ENCODE results near the gene CSNK1G2. TPM values are rescaled to one million over a fixed set of nuclear protein-coding genes. Genes with fewer than 3 reads are reported as not detected.

The CSNK1G2 gene
- total RNA-seq, 1 donor from 2014 or later = 31.4 TPM

GRCh38 chr19:1942078-1942933, 1.3 kb downstream of the CSNK1G2 start:
- intact Hi-C loops (cut with DNase I) = no loop called here
- DNase-seq (ENCODE audit: low spot score) = peak; percentile 91

- no peak for DNase-seq (ENCODE audit: low spot score)
- intact Hi-C loops (cut with DNase I) = no loop called here
Observed at GRCh38 chr19:1942934-1943555, 2.1 kb downstream of the CSNK1G2 start.

GRCh38 chr19:1943661-1944087, 2.7 kb downstream of the CSNK1G2 start:
- intact Hi-C loops (cut with DNase I) = no loop called here

DNA sequence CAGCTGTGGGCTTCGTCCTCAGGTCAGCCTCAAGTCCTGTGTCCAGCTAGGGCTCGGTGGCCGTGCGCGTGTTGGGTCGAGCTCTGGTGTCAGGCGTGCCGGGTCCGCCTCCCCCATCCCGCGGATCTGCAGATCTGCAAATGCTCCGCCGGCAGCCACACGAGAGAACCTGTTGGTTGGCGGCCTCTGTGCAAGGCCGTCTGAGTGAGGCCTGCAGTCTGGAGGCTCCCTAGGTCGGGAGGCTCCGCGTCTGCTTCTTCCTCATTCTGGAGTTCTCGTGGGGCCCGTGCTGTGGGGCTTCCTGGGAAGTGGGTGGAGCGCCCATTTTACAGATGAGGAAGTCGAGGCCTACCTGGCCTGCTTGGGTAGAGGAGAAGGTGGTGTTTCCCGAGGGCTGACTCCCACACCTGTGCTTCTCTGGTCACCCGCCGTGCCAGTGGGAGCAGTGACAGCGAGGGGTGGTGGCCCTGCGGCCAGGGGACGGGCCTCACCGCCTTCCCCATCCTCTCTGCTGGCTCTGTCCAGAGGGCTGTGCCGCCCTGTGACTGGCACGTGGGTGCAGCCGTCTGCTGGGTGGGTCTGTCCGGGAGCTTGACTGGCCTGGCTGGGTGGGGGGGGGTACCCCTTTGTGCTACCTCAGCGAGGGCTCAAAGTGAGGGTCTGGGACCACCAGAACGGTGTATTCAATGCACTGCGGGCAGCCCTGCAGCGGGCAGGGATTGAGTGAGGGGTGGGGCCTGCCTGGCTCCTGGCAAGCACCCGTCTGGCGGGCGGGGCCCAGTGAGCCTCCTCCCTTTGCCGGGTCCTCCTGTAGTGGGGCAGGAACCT, 3.3 kb downstream of the CSNK1G2 start:
- intact Hi-C loops (cut with DNase I) = no loop called here
- DNase-seq (ENCODE audit: low spot score) = no peak

More at GRCh38 chr19:1943661-1944087, 2.7 kb downstream of the CSNK1G2 start:
- no peak for DNase-seq (ENCODE audit: low spot score)

DNA sequence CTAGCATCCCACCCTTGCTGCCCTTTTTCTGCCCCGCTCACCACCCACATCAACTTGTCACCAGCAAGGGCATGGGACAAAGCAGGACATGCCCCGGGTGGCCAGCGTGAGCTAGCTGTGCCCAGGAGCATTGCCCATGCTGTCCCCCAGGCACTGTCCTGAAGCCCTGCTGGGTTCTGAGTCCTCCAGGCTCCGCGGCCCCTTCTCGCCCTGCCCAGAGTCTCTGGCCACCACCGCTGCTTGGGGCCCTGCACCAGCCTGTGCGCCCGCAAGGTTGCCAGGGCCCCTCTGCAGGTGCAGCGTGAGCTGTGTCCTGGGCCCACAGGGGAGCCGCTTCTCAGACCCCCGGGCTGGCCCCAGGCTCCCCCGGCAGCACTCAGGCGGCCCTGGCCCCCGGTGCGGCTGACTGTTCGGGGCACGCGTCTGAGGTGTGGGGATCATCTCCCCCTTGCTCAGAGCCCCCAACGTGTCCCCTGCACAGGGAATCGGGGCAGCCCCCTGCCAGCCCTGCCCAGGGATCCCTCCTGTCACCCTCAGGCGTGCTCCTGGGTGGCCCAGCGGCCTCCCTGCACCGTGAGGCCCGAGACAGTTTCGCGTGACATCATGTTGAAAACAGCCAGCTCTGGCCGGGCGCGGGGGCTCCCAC, 4.1 kb downstream of the CSNK1G2 start:
- no peak for DNase-seq (ENCODE audit: low spot score)
- intact Hi-C loops (cut with DNase I) = no loop called here

GRCh38 chr19:1945899-1946298, 4.9 kb downstream of the CSNK1G2 start:
- intact Hi-C loops (cut with DNase I) = no loop called here
- DNase-seq (ENCODE audit: low spot score) = no peak

DNA sequence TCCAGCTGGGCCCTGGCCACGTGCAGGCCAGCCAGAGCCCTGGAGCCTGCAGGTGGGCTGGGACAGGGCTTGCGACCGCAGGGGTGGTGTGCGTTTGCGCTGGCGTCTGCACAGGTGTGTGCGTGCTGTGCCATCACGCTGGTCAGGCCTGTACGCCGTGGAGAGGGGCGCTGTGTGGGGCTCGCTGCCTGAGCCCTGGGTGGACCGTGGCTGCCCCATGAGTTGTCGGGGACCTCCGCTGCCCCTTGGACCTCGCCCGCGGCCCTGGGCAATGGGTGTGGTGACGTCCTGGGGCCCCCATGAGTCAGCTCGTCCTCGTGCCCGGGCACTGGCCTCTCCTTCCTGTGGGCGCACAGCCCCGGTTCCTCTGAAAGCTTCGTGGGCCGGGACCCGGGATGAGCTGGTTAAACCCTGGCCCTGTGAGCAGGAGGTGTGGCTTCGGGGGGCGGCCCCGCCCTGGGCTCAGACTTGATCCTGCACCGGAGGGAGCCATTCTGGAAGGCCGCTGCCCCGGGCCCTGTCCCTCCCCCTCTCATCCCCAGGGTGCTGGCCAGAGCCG, 6.8 kb downstream of the CSNK1G2 start:
- intact Hi-C loops (cut with DNase I) = no loop called here

GRCh38 chr19:1949304-1950101, 8.5 kb downstream of the CSNK1G2 start:
- DNase-seq (ENCODE audit: low spot score) = no peak
- intact Hi-C loops (cut with DNase I) = no loop called here

More for the DNA sequence above, 6.8 kb downstream of the CSNK1G2 start:
- no peak for DNase-seq (ENCODE audit: low spot score)

DNA sequence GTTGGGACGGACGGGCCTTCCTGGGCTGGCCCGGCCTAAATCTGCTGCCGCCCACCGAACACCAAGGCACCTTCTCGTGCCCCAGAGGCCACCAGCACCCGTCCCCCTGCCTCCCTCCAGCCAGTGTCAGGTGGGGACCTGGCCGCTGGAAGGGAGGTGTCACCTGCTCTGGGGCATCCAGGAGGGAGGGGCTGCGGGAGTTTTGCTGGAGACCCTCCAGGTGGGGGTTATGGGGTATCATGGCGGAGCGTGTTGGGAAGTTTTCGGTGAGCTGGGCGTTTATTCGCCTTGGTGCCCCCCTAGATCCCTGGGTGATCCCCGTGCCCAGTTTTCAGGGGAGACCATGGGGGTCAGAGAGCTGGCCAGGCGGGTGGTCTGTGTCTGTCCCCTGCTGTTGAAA, 9.7 kb downstream of the CSNK1G2 start:
- DNase-seq (ENCODE audit: low spot score) = no peak
- intact Hi-C loops (cut with DNase I) = no loop called here

DNA sequence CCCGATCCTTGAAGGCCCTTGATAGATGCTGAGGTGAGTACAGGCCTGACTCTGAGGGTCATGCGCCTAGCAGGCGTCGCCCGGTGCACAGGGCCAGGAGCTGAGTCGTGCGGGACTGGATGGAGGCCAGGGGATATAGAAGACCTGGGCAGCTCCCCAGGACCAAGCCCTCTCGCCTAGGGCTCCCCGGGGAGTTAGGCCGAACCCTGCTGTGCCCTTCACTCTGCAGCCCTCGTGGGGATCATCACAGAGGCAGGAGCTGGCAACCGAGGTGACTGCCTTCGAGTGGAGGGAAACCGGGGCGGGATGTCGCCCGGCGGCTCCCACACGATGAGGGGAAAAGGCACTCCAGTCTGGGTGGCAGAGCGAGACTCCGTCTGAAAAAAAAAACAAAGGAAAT, 11.7 kb downstream of the CSNK1G2 start:
- intact Hi-C loops (cut with DNase I) = no loop called here
- no peak for DNase-seq (ENCODE audit: low spot score)

DNA sequence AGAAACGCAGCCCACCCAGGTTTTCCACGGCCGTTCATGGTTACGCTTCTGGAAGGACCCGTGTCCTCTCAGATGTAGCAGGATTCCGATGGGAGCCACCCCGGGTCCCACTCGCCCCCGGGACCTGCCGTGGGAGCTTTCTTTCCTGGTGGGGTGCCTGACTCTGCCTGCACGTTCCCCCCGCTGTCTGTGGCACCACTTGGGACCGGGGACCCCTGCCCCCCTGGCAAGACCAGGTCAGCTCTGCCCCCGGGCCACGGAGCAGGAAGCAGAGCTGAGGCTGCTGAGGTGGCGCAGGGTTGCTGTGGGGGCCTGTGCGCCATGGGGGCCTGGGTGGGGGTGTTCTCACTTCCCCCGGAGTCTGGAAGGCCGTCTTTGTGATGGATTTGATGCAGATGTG, 12.1 kb downstream of the CSNK1G2 start:
- intact Hi-C loops (cut with DNase I) = no loop called here

GRCh38 chr19:1953441-1954094, 12.6 kb downstream of the CSNK1G2 start:
- no peak for DNase-seq (ENCODE audit: low spot score)
- intact Hi-C loops (cut with DNase I) = no loop called here

More for the DNA sequence above, 12.1 kb downstream of the CSNK1G2 start:
- DNase-seq (ENCODE audit: low spot score) = no peak

GRCh38 chr19:1954532-1954933, 13.6 kb downstream of the CSNK1G2 start:
- DNase-seq (ENCODE audit: low spot score) = no peak
- intact Hi-C loops (cut with DNase I) = no loop called here

DNA sequence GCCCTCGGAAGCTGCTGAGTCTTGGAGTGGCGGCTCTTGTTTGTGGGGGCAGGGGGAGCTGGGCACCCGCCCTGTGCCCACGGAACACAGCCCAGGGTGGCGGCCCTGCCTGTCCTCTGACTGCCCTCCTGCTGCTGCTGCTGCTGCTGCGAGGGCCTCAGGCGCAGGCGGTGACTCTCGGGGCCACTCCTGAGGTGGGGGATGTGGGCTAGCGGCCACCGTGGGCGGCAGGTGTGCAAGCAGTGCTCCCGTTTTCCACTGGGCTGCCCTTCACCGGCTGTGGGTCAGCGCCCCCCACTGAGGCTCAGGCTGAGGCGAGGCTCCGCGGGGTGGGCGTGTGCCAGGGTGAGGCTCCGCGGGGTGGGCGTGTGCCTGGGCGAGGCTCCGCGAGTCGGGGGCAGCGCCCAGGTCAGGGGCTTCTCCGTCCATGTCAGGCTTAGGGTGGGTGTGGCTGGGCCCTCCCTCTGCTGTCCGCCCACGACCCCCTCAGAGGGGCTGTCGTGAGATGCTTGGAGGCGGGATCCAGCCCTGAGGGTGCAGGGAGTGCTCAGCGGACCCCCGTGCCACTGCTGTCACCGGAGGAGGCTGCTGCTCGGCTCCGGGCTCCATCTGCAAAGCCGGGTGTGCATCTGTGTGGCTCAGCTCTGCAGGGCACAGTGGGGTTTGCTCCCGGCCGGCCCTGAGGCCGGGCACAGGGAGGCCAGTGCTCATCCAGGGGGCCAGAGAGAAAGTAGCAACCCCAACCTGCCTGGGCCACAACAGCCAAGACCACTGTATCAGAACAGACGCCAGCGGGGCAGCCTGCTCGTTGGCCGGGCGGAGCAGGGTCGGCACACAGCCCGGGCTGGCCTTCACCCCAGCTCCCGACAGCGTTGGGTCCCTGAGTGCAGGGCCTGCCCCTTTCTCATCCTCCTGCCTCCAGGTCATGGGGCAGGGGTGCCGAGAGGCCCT, 14.5 kb downstream of the CSNK1G2 start:
- intact Hi-C loops (cut with DNase I) = no loop called here
- no peak for DNase-seq (ENCODE audit: low spot score)

DNA sequence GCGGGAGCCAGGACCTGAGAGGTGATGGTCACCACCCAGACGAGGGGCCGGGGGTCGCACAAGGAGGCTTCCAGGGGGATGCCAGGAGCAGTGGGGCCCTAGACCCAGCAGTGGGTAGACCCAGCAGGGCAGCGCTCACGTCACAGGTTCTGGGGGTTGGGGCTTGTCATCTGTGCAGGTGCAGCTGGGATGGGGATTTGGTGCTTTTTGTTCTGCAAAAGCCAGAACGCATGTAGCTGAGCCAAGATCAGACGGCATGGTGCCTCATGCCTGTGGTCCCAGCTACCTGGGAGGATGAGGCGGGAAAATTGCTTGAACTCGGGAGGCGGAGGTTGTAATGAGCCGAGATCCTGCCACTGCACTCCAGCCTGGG, 15.1 kb downstream of the CSNK1G2 start:
- DNase-seq (ENCODE audit: low spot score) = no peak
- intact Hi-C loops (cut with DNase I) = no loop called here

GRCh38 chr19:1956868-1957492, 16.0 kb downstream of the CSNK1G2 start:
- DNase-seq (ENCODE audit: low spot score) = peak; percentile 79
- intact Hi-C loops (cut with DNase I) = no loop called here
